ENCODE measurements around the gene CD247.

- TF ChIP-seq PATZ1 (CRISPR knock-in tag; IDR thresholded peaks at IDR 0.05; ENCODE audit: borderline replicate concordance) (no peak), ZFP3 (CRISPR knock-in tag; IDR thresholded peaks at IDR 0.05) (no peak), ZFP30 (CRISPR knock-in tag; IDR thresholded peaks at IDR 0.05) (no peak), CSDC2 (CRISPR knock-in tag; IDR thresholded peaks at IDR 0.05) (no peak), TOX (CRISPR knock-in tag; IDR thresholded peaks at IDR 0.05; ENCODE audit: borderline replicate concordance) (no peak)
Observed at GRCh38 chr1:167432780-167433179, 85.5 kb downstream of the CD247 start.
